Heart right ventricle (tissue), 16 donors: Measurements from ENCODE around the gene TBC1D19. TPM values are rescaled to one million over a fixed set of nuclear protein-coding genes. Genes with fewer than 3 reads are reported as not detected.
A peak's percentile ranks its signal among the peaks of the same experiment; 100 is the strongest.

Experiments used
- ATAC-seq, 8 donors: fragments of 200-7000 bp; cut with Tn5 transposase; one replicate each; pipeline ENCODE4 v1.9.1; 2020; ENCODE audit warnings: mild to moderate bottlenecking in 8 of 8, moderate library complexity in 8 of 8, moderate number of reproducible peaks in 1 of 8
- DNase-seq, 2 donors: peaks; one replicate each; pipeline ENCODE4 v3.0.0-alpha.2; 2020
- H3K27ac ChIP-seq, 10 donors: fragments of 200-600 bp; sonication (generic) in 2 of 10; one replicate each; pipeline versions ENCODE4 v1.5.0 to v1.8.0; 2020 to 2022; ENCODE audit warnings: mild to moderate bottlenecking in 3 of 10
- H3K27me3 ChIP-seq, 7 donors: fragments of 200-600 bp; one replicate each; pipeline ENCODE4 v1.8.0; 2021 to 2022; ENCODE audit warnings: mild to moderate bottlenecking in 2 of 7
- H3K36me3 ChIP-seq, 9 donors: fragments of 200-600 bp; sonication (generic) in 1 of 9; one replicate each; pipeline versions ENCODE4 v1.5.0 to v1.8.0; 2020 to 2022; ENCODE audit warnings: mild to moderate bottlenecking in 2 of 9
- H3K4me1 ChIP-seq, 9 donors: fragments of 200-600 bp; sonication (generic) in 1 of 9; one replicate each; pipeline versions ENCODE4 v1.5.0 to v1.8.0; 2020 to 2022; ENCODE audit warnings: mild to moderate bottlenecking in 4 of 9
- H3K4me3 ChIP-seq, 10 donors: fragments of 200-600 bp; sonication (generic) in 2 of 10; one replicate each; pipeline versions ENCODE4 v1.5.0 to v1.8.0; 2020 to 2022; ENCODE audit warnings: mild to moderate bottlenecking in 7 of 10, moderate library complexity in 2 of 10
- H3K9me3 ChIP-seq, 11 donors: fragments of 200-600 bp in 10 of 11; sonication (generic) in 2 of 11; one replicate each; pipeline versions ENCODE4 v1.5.0 to v1.8.0; 2013 to 2022; ENCODE audit warnings: mild to moderate bottlenecking in 2 of 11, control low read depth in 1 of 11, moderate library complexity in 1 of 11
- WGBS, 2 donors: extraction: QIAGEN DNeasy Blood & Tissue Kit; methylation state at CpG; one replicate each; pipeline ENCODE4 v1.1.7; 2013; ENCODE audit warnings: inconsistent platforms in 1 of 2; 5-methylcytosine and 5-hydroxymethylcytosine counted together
- intact Hi-C, 10 donors: fragments of 100-400 bp; cut with DNase I; formaldehyde crosslinking; loops; one replicate each; pipeline versions ENCODE4 v1.11.1 to v1.14.2; 2022
- polyA plus RNA-seq, 2 donors: library from polyadenylated mRNA; stranded (reverse); fragments of 200-250 nt; gene quantifications; one replicate each; pipeline ENCODE4 v1.2.3, GENCODE V29; 2013
- total RNA-seq, 10 donors: library from RNA; stranded (reverse); fragmentation: NEBNext Ultra II Directional in 3 of 10; extraction: Animal tissue kit (Norgen Biotek cat#: 25700) in 3 of 10; gene quantifications; one replicate each; pipeline versions ENCODE4 v1.2.1 to v1.2.4, GENCODE V29; 2021 to 2023
- TF ChIP-seq, protein P1 (sequence below), 9 donors: fragments of 200-600 bp; sonication (generic) in 2 of 9; IDR thresholded peaks; one replicate each; pipeline versions ENCODE4 v1.5.0 to v1.8.0; 2021 to 2022; ENCODE audit warnings: antibody characterized with exemption in 9 of 9, mild to moderate bottlenecking in 5 of 9, moderate library complexity in 1 of 9
- donor health status: Arrhythmogenic right ventricular cardiomyopathy.
- donor health status: ischemic (EF 13 %, LVEDD 7.1; RV severe dilation, severe dysfunction).
- donor health status: healthy with polysubstance abuse.
- donor health status: DM: no; HTN: yes; CAD: no.
- donor health status: DM: no; HTN: no; CAD: no.
- donor health status: ischemic (EF 25% LVEDD 6.9; RV normal size, moderate dysfunction).
- donor health status: ischemic (EF 25% LVEDD 5.7; RV mildly dilated, moderate dysfunction).
- donor health status: healthy.
- donor health status: DM: yes; HTN: yes; CAD: no.
- donor health status: Ischemic cardiomyopathy.
- donor health status: ischemic (EF 35%, LVEDD 5.7; RV mildly dilated, moderate dysfunction).
- donor health status: nonischemic (EF 11% LVEDD 7.7; RV severe dilation, severe dysfunction).
- donor health status: DM: yes; HTN: yes; CAD: no.
- donor health status: PGD.
- donor health status: ischemic (EF 29% LVEDD 5.4; RV normal size, mild dysfunction).
- donor health status: nonischemic (EF 23%, LVEDD 6.1; RV moderate dilation, normal function).

Gene TBC1D19
- total and polyA plus RNA-seq, 12 donors: 1.6 to 10.7 (median 9.4) TPM

GRCh38 chr4:26557164-26557563, 26.7 kb upstream of the TBC1D19 start:
- Histone ChIP-seq H3K4me3 (no peak overlapping the region), H3K27me3 (peaks cover 0 to 3% (median 0%) of the 10 kb centered on the region in 7 donors), H3K9me3 (peaks cover 0 to 35% (median 0%) of the 10 kb centered on the region in 11 donors), H3K36me3 (no peaks in the 10 kb centered on the region), H3K4me1 (no peaks in the 10 kb centered on the region), H3K27ac (no peak overlapping the region)
- ATAC-seq: peak in 2 of 8 donors; percentile 28 to 29
- TF ChIP-seq, protein P1, sequence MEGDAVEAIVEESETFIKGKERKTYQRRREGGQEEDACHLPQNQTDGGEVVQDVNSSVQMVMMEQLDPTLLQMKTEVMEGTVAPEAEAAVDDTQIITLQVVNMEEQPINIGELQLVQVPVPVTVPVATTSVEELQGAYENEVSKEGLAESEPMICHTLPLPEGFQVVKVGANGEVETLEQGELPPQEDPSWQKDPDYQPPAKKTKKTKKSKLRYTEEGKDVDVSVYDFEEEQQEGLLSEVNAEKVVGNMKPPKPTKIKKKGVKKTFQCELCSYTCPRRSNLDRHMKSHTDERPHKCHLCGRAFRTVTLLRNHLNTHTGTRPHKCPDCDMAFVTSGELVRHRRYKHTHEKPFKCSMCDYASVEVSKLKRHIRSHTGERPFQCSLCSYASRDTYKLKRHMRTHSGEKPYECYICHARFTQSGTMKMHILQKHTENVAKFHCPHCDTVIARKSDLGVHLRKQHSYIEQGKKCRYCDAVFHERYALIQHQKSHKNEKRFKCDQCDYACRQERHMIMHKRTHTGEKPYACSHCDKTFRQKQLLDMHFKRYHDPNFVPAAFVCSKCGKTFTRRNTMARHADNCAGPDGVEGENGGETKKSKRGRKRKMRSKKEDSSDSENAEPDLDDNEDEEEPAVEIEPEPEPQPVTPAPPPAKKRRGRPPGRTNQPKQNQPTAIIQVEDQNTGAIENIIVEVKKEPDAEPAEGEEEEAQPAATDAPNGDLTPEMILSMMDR (IDR thresholded peaks at IDR 0.05): no peak
- DNase-seq: no peak
- intact Hi-C loops: no loop called here

GRCh38 chr4:26558166-26558895, 25.6 kb upstream of the TBC1D19 start:
- no peak for DNase-seq
- no peak for ATAC-seq
- TF ChIP-seq, protein P1 (IDR thresholded peaks at IDR 0.05): no peak
- intact Hi-C loops: no loop called here
- no peak overlapping the region for H3K27ac ChIP-seq
- H3K9me3 ChIP-seq: peaks cover 0 to 31% (median 0%) of the 10 kb centered on the region in 11 donors
- H3K4me3 ChIP-seq: no peak overlapping the region
- no peaks in the 10 kb centered on the region for H3K36me3 ChIP-seq
- H3K27me3 ChIP-seq: peaks cover 0 to 3% (median 0%) of the 10 kb centered on the region in 7 donors
- WGBS, 2 donors: 81 to 85% methylated on average over 3 of the region's 3 CpGs
- H3K4me1 ChIP-seq: no peaks in the 10 kb centered on the region

GRCh38 chr4:26566133-26566532, 17.8 kb upstream of the TBC1D19 start:
- intact Hi-C loops: no loop called here
- no peak overlapping the region for H3K27ac ChIP-seq
- DNase-seq: no peak
- H3K4me1 ChIP-seq: peaks cover 0 to 19% (median 0%) of the 10 kb centered on the region in 9 donors
- no peaks in the 10 kb centered on the region for H3K27me3 ChIP-seq
- H3K4me3 ChIP-seq: no peak overlapping the region
- TF ChIP-seq, protein P1 (IDR thresholded peaks at IDR 0.05): no peak
- ATAC-seq: no peak
- peaks cover 0 to 14% (median 0%) of the 10 kb centered on the region in 11 donors for H3K9me3 ChIP-seq
- no peaks in the 10 kb centered on the region for H3K36me3 ChIP-seq

DNA sequence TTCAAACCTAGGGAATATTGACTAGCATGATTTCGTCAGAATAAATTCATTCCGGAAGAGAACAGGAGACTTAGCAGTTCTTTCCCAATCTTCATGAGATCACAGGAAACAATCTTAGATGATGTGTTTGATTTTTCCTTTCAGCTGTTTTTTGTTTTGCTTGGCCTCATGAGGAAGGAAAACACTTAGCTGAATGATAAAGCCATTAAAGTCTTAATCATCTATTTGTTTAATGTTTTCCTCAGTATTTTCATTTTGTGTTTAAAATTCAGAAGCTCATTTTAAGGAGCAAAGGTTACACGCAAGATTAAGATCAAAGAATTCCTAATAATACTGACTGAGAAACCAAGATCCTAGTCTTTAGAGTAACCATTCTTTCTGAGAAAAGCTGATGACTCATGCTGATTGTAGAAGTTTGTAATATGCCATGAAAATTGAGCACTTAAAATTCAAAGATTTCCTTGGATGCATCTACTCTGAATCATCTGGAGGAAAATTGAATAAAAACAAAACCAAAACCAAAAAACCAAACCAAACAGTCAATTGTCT, 15.4 kb upstream of the TBC1D19 start:
- Histone ChIP-seq H3K4me1 (peaks cover 0 to 19% (median 0%) of the 10 kb centered on the region in 9 donors), H3K27me3 (no peaks in the 10 kb centered on the region), H3K36me3 (no peaks in the 10 kb centered on the region), H3K4me3 (no peak overlapping the region), H3K27ac (peak overlapping the region in 1 of 10 donors; percentile 54), H3K9me3 (no peaks in the 10 kb centered on the region)
- TF ChIP-seq, protein P1 (IDR thresholded peaks at IDR 0.05): no peak
- 52 to 64% methylated on average over 3 of the region's 3 CpGs for WGBS, 2 donors
- DNase-seq: no peak
- no peak for ATAC-seq
- intact Hi-C loops: no loop called here
